Breast epithelium (tissue), 3 donors: ENCODE results near the gene PDE7B.

Source experiments
- CTCF ChIP-seq, 3 donors: fragments of 450-650 bp; IDR thresholded peaks; one replicate each; pipeline ENCODE4 v1.5.1; 2016 to 2017; ENCODE audit warnings: antibody characterized with exemption in 3 of 3, mild to moderate bottlenecking in 3 of 3, moderate library complexity in 3 of 3
- POLR2A ChIP-seq: fragments of 450-650 bp; IDR thresholded peaks from one replicate; pipeline ENCODE4 v1.6.1; 2016; ENCODE audit warnings: antibody characterized with exemption, mild to moderate bottlenecking, moderate library complexity

GRCh38 chr6:136036071-136036380 is 184.5 kb downstream of the PDE7B start:
- TF ChIP-seq CTCF (IDR thresholded peaks at IDR 0.05) (no peak), POLR2A (no peak)
